Suprapubic skin (tissue), 4 donors: ENCODE measurements around the gene GRSF1. TPM values are rescaled to one million over a fixed set of nuclear protein-coding genes. Genes with fewer than 3 reads are reported as not detected.

Source experiments
- DNase-seq, 2 donors: peaks; one replicate each; pipeline ENCODE4 v3.0.0-alpha.2; 2019; ENCODE audit warnings: low spot score in 2 of 2
- H3K27ac ChIP-seq: fragments of 200-600 bp; sonication (generic); one replicate; pipeline ENCODE4 v1.5.1; 2019
- H3K27me3 ChIP-seq: fragments of 200-600 bp; sonication (generic); one replicate; pipeline ENCODE4 v1.5.1; 2019
- H3K36me3 ChIP-seq: fragments of 200-600 bp; sonication (generic); one replicate; pipeline ENCODE4 v1.5.1; 2019
- H3K4me1 ChIP-seq: fragments of 200-600 bp; sonication (generic); one replicate; pipeline ENCODE4 v1.5.1; 2019
- H3K4me3 ChIP-seq: fragments of 200-600 bp; sonication (generic); one replicate; pipeline ENCODE4 v1.5.1; 2019; ENCODE audit warnings: mild to moderate bottlenecking
- H3K9me3 ChIP-seq: fragments of 200-600 bp; sonication (generic); one replicate; pipeline ENCODE4 v1.5.1; 2019
- CTCF ChIP-seq, 2 donors: fragments of 200-600 bp in 1 of 2; fragments of 450-650 bp in 1 of 2; sonication (generic) in 1 of 2; IDR thresholded peaks; one replicate each; pipeline ENCODE4 v1.5.1; 2016 to 2019; ENCODE audit warnings: antibody characterized with exemption in 2 of 2, mild to moderate bottlenecking in 1 of 2, moderate library complexity in 1 of 2
- EP300 ChIP-seq: sonication (generic); formaldehyde crosslinking; IDR thresholded peaks from one replicate; pipeline ENCODE4 v1.6.1; 2017; ENCODE audit warnings: antibody characterized with exemption
- POLR2A ChIP-seq, 2 donors: fragments of 450-650 bp; IDR thresholded peaks; one replicate each; pipeline ENCODE4 v1.6.1; 2017; ENCODE audit warnings: antibody characterized with exemption in 2 of 2, mild to moderate bottlenecking in 2 of 2, moderate library complexity in 2 of 2
- POLR2AphosphoS5 ChIP-seq, 3 donors: sonication (generic); formaldehyde crosslinking; IDR thresholded peaks; one replicate each; pipeline ENCODE4 v1.6.1; 2017; ENCODE audit warnings: antibody characterized with exemption in 3 of 3
- WGBS: methylation state at CpG from one replicate; pipeline ENCODE4 v1.1.5; 2018; 5-methylcytosine and 5-hydroxymethylcytosine counted together
- total RNA-seq, 4 donors: library from RNA; depleted of rRNA; stranded (reverse); fragments of >200 nt; gene quantifications; one replicate each; pipeline ENCODE4 v1.1.0, GENCODE V29; 2016

Gene GRSF1
- total RNA-seq, 4 donors from 2014 or later: 37.5 to 54.2 (median 46.7) TPM

- 66% methylated on average over 2 of the region's 2 CpGs for WGBS
- DNase-seq: no peak
Observed at GRCh38 chr4:70836081-70836480, 3.6 kb downstream of the GRSF1 start.

GRCh38 chr4:70833675-70834074, 6.0 kb downstream of the GRSF1 start:
- no peak for TF ChIP-seq CTCF (IDR thresholded peaks at IDR 0.05)
- no peak for TF ChIP-seq POLR2AphosphoS5 (IDR thresholded peaks at IDR 0.05)
- TF ChIP-seq EP300: no peak
- TF ChIP-seq POLR2A (IDR thresholded peaks at IDR 0.05): no peak
- 97% methylated on average over 1 of the region's 1 CpG for WGBS
- DNase-seq: no peak
- no peak overlapping the region for H3K27ac ChIP-seq
- no peak overlapping the region for H3K4me3 ChIP-seq
- peaks cover 29% of the 10 kb centered on the region for H3K4me1 ChIP-seq
- H3K9me3 ChIP-seq: no peaks in the 10 kb centered on the region
- peaks cover 64% of the 10 kb centered on the region for H3K36me3 ChIP-seq
- no peaks in the 10 kb centered on the region for H3K27me3 ChIP-seq

More at GRCh38 chr4:70836081-70836480, 3.6 kb downstream of the GRSF1 start:
- Histone ChIP-seq H3K4me1 (peaks cover 29% of the 10 kb centered on the region), H3K9me3 (no peaks in the 10 kb centered on the region), H3K27ac (no peak overlapping the region), H3K4me3 (no peak overlapping the region), H3K27me3 (no peaks in the 10 kb centered on the region), H3K36me3 (peaks cover 42% of the 10 kb centered on the region)
- no peak for TF ChIP-seq POLR2AphosphoS5 (IDR thresholded peaks at IDR 0.05)
- no peak for TF ChIP-seq POLR2A (IDR thresholded peaks at IDR 0.05)
- TF ChIP-seq CTCF (IDR thresholded peaks at IDR 0.05): no peak
- TF ChIP-seq EP300: no peak

GRCh38 chr4:70831293-70831692, 8.4 kb downstream of the GRSF1 start:
- no peaks in the 10 kb centered on the region for H3K9me3 ChIP-seq
- DNase-seq: no peak
- peaks cover 85% of the 10 kb centered on the region for H3K36me3 ChIP-seq
- 94% methylated on average over 4 of the region's 4 CpGs for WGBS
- no peak overlapping the region for H3K4me3 ChIP-seq
- H3K27ac ChIP-seq: no peak overlapping the region
- TF ChIP-seq CTCF (IDR thresholded peaks at IDR 0.05) (no peak), POLR2A (IDR thresholded peaks at IDR 0.05) (no peak), EP300 (no peak)
- no peaks in the 10 kb centered on the region for H3K27me3 ChIP-seq
- H3K4me1 ChIP-seq: peaks cover 6% of the 10 kb centered on the region

- no peak for DNase-seq
- TF ChIP-seq POLR2AphosphoS5 (IDR thresholded peaks at IDR 0.05) (no peak), CTCF (IDR thresholded peaks at IDR 0.05) (no peak), EP300 (no peak), POLR2A (IDR thresholded peaks at IDR 0.05) (no peak)
- H3K36me3 ChIP-seq: peaks cover 96% of the 10 kb centered on the region
Observed at GRCh38 chr4:70830054-70830453, 9.6 kb downstream of the GRSF1 start.

GRCh38 chr4:70829492-70829891, 10.2 kb downstream of the GRSF1 start:
- H3K9me3 ChIP-seq: no peaks in the 10 kb centered on the region
- peaks cover 96% of the 10 kb centered on the region for H3K36me3 ChIP-seq
- 89% methylated on average over 1 of the region's 1 CpG for WGBS
- H3K4me3 ChIP-seq: no peak overlapping the region
- no peak overlapping the region for H3K27ac ChIP-seq
- DNase-seq: no peak
- no peaks in the 10 kb centered on the region for H3K27me3 ChIP-seq
- H3K4me1 ChIP-seq: no peaks in the 10 kb centered on the region
- TF ChIP-seq CTCF (IDR thresholded peaks at IDR 0.05) (no peak), POLR2A (IDR thresholded peaks at IDR 0.05) (no peak), EP300 (no peak), POLR2AphosphoS5 (IDR thresholded peaks at IDR 0.05) (no peak)

More at GRCh38 chr4:70830054-70830453, 9.6 kb downstream of the GRSF1 start:
- Histone ChIP-seq H3K9me3 (no peaks in the 10 kb centered on the region), H3K27me3 (no peaks in the 10 kb centered on the region), H3K27ac (no peak overlapping the region), H3K4me1 (no peaks in the 10 kb centered on the region), H3K4me3 (no peak overlapping the region)
- WGBS: 97% methylated on average over 9 of the region's 9 CpGs
